Activated T-helper 1 cell treated with anti-CD3 and anti-CD28 coated beads, Interleukin-12 subunit alpha, Interleukin-12 subunit beta, Interleukin-2, Interleukin-4 antibody, amounts not matched to agents 30 ng/mL and 10 ng/mL and 1 ng/mL, durations not matched to agents 14 hours and 24 hours and 36 hours (primary cell): ENCODE results near the gene EYS. TPM values are rescaled to one million over a fixed set of nuclear protein-coding genes. Genes with fewer than 3 reads are reported as not detected.

ENCODE experiments used
- DNase-seq: peaks from one replicate; pipeline ENCODE4 v3.0.0; 2021; ENCODE audit warnings: low spot score
- H3K27ac Mint-ChIP-seq: one replicate; pipeline ENCODE4 v1.8.0; 2021; ENCODE audit warnings: mild to moderate bottlenecking, mixed read lengths
- H3K27me3 Mint-ChIP-seq: one replicate; pipeline ENCODE4 v1.8.0; 2022; ENCODE audit warnings: mild to moderate bottlenecking, moderate library complexity, mixed read lengths; ENCODE audit not compliant: insufficient read depth
- H3K36me3 Mint-ChIP-seq: one replicate; pipeline ENCODE4 v1.8.0; 2021; ENCODE audit warnings: low read depth, mixed read lengths
- H3K4me1 Mint-ChIP-seq: one replicate; pipeline ENCODE4 v1.8.0; 2021; ENCODE audit warnings: low read depth, mixed read lengths
- H3K4me3 Mint-ChIP-seq: one replicate; pipeline ENCODE4 v1.8.0; 2021; ENCODE audit warnings: mild to moderate bottlenecking, moderate library complexity, mixed read lengths
- H3K9me3 Mint-ChIP-seq: one replicate; pipeline ENCODE4 v1.8.0; 2021; ENCODE audit warnings: mixed read lengths
- intact Hi-C: fragments of 100-400 bp; cut with micrococcal nuclease; formaldehyde crosslinking; loops from one replicate; pipeline ENCODE4 v1.15.1; 2024
- total RNA-seq: library from RNA; stranded (reverse); gene quantifications from 2 replicates; pipeline ENCODE4 v1.2.3, GENCODE V29; 2022

EYS gene
- total RNA-seq, 1 donor from 2014 or later = not detected

DNA sequence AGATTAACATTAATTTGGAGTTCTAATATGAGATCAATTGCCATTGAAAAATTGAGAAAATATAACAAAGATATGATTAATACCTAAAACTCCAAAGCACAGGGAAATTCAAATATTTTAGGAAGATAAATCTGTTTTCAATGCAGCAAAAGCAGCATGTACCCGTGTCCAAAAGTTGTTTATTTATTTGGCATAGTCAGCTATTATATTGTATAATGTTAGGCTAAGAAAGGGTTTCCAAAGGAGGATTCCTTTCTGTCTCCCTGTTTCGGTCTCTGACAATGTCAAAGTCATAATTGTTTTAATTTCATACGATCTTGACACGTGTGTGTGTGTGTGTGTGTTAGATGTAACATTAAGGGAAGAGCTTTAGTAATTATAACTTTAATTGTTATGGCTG lies 914.5 kb downstream of the EYS start:
- no peaks in the 10 kb centered on the region for H3K9me3 Mint-ChIP-seq
- H3K27me3 Mint-ChIP-seq = no peaks in the 10 kb centered on the region
- intact Hi-C loops = no loop called here
- H3K4me3 Mint-ChIP-seq = no peak overlapping the region
- H3K4me1 Mint-ChIP-seq = no peaks in the 10 kb centered on the region
- H3K36me3 Mint-ChIP-seq = no peaks in the 10 kb centered on the region
- no peak overlapping the region for H3K27ac Mint-ChIP-seq
- no peak for DNase-seq

- no peaks in the 10 kb centered on the region for H3K9me3 Mint-ChIP-seq
- intact Hi-C loops = no loop called here
- no peak overlapping the region for H3K4me3 Mint-ChIP-seq
- H3K27ac Mint-ChIP-seq = no peak overlapping the region
- H3K27me3 Mint-ChIP-seq = no peaks in the 10 kb centered on the region
- no peaks in the 10 kb centered on the region for H3K36me3 Mint-ChIP-seq
- no peaks in the 10 kb centered on the region for H3K4me1 Mint-ChIP-seq
- DNase-seq = no peak
These were observed 917.5 kb downstream of the EYS start for GRCh38 chr6:64789476-64789875.

DNA sequence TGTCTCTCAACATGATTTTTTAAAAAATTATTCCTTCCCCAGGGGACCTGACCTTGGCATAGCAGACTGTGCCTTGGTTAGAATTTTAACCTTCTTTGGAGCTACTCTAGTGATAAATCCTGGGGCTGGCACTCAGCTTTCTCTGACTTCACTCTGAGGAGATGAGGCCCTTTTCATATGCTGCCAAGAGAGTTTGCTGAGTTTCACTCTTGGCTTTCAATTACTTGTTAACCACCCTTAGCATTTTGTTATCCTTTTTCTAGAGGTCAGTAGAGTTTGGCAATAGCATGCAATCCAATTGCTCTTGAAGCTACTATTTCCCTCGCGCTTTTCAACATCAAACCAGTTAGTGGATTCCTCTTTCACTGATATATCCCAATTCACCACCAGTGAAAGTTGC lies 920.3 kb downstream of the EYS start:
- no peaks in the 10 kb centered on the region for H3K36me3 Mint-ChIP-seq
- H3K27ac Mint-ChIP-seq = no peak overlapping the region
- no peaks in the 10 kb centered on the region for H3K4me1 Mint-ChIP-seq
- DNase-seq = no peak
- no peaks in the 10 kb centered on the region for H3K9me3 Mint-ChIP-seq
- H3K27me3 Mint-ChIP-seq = no peaks in the 10 kb centered on the region
- intact Hi-C loops = no loop called here
- H3K4me3 Mint-ChIP-seq = no peak overlapping the region

DNA sequence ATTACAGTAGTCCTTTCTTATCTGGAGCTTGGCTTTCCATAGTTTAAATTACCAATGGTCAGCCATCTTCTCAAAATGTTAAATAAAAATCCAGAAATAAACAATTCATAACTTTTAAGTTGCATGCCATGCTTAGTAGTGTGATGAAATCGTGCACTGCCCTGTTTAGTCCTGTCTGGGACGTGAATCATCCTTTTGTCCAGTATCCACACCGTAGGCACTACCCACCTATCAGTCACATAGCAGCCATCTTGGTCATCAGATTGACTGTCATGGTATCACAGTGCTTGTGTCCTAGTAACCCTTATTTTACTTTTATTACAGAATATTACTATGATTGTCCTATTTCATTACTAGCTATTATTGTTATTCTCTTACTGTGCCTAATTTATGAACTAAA lies 924.1 kb downstream of the EYS start:
- H3K27ac Mint-ChIP-seq = no peak overlapping the region
- no peak overlapping the region for H3K4me3 Mint-ChIP-seq
- DNase-seq = no peak
- no peaks in the 10 kb centered on the region for H3K27me3 Mint-ChIP-seq
- intact Hi-C loops = no loop called here
- no peaks in the 10 kb centered on the region for H3K4me1 Mint-ChIP-seq
- no peaks in the 10 kb centered on the region for H3K36me3 Mint-ChIP-seq
- H3K9me3 Mint-ChIP-seq = no peaks in the 10 kb centered on the region

DNA sequence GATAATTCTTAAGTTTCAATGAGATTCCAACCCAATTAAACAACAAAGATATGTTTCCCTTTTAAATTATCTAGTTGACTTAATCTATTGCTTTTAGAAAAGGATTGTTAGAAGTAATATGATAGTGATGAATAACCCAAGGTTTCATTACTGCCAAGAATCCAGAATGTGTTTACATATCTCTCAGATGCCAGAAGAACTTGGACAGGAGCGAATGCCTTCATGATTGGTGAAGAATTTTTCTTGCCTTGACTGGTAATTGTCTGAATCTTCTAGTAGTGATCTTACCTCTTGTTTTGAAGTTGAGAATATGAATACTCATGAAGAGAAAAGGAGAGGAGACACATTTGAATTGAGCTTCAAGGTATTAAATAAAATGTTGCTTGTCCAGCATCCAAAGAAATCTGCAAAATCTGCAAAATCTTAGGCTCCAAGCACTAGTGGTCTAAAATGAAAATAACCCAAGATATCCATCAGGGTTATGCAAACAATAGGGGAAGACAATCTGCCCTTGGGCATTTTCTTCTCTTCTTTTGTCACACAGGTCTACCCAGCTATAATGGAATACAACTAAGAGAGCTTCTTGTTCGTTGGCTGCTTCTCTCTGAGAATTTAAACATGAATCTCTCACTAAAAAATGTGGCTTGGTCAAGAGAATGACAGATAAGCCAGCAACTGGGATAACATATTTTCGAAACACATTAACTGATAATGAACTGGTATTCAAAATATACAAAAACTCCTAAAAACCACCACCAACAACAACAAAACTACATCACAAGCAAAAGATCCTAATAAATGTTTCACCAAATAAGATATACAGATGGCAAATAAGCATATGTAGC lies 928.9 kb downstream of the EYS start:
- DNase-seq = no peak

DNA sequence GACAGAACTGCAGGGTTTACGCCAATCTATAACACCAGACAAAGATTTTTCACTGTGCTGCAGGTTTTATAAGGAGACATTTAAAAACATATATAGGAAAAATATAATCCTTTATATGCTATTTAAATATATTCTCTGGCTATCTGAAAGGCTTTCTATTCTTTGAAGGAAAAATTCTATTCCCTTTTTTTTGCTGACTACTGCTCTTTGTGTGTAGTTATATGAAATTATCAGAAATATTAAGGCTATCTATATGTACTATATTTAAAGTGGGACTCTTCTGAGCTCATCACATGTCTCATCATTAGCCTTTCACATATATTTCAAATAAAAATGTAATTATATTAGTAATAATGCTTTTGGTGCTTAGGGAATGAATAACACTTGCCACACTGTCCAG lies 930.7 kb downstream of the EYS start:
- intact Hi-C loops = no loop called here
- Mint-ChIP-seq H3K36me3 (no peaks in the 10 kb centered on the region), H3K9me3 (peaks cover 3% of the 10 kb centered on the region), H3K27me3 (no peaks in the 10 kb centered on the region), H3K4me1 (no peaks in the 10 kb centered on the region), H3K4me3 (no peak overlapping the region), H3K27ac (no peak overlapping the region)
- no peak for DNase-seq

More for the DNA sequence above, 928.9 kb downstream of the EYS start:
- no peaks in the 10 kb centered on the region for H3K36me3 Mint-ChIP-seq
- no peaks in the 10 kb centered on the region for H3K4me1 Mint-ChIP-seq
- no peaks in the 10 kb centered on the region for H3K27me3 Mint-ChIP-seq
- H3K9me3 Mint-ChIP-seq = no peaks in the 10 kb centered on the region
- intact Hi-C loops = no loop called here
- no peak overlapping the region for H3K27ac Mint-ChIP-seq
- H3K4me3 Mint-ChIP-seq = no peak overlapping the region

- H3K27ac Mint-ChIP-seq = no peak overlapping the region
- intact Hi-C loops = no loop called here
- no peak for DNase-seq
- no peaks in the 10 kb centered on the region for H3K4me1 Mint-ChIP-seq
- peaks cover 3% of the 10 kb centered on the region for H3K9me3 Mint-ChIP-seq
- H3K36me3 Mint-ChIP-seq = no peaks in the 10 kb centered on the region
- H3K4me3 Mint-ChIP-seq = no peak overlapping the region
- no peaks in the 10 kb centered on the region for H3K27me3 Mint-ChIP-seq
These were observed 932.1 kb downstream of the EYS start for GRCh38 chr6:64774881-64775280.

GRCh38 chr6:64750910-64751309 lies 956.1 kb downstream of the EYS start:
- Mint-ChIP-seq H3K9me3 (no peaks in the 10 kb centered on the region), H3K27me3 (no peaks in the 10 kb centered on the region), H3K36me3 (no peaks in the 10 kb centered on the region), H3K4me1 (no peaks in the 10 kb centered on the region), H3K27ac (no peak overlapping the region), H3K4me3 (no peak overlapping the region)
- no peak for DNase-seq
- intact Hi-C loops = no loop called here

DNA sequence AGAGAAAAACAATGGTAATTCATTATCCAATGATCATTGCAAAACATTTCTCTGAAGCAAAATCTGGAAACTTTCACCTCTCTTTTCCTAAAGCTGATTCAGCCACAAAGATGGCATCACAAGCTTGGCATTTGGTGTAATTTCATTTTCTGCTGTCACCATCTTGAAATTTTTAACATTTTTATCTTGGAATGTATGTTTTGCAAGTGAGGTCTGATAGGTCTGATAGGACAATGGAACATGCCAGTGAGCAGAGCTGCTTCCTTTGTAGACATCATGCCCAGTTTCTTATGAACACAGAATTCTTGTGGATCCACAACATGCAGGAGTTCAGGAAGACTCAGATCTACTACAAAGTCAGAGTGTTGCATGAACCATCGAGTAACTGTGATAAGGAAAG lies 969.6 kb downstream of the EYS start:
- Mint-ChIP-seq H3K4me1 (no peaks in the 10 kb centered on the region), H3K9me3 (peaks cover 3% of the 10 kb centered on the region), H3K4me3 (no peak overlapping the region), H3K27me3 (no peaks in the 10 kb centered on the region), H3K36me3 (no peaks in the 10 kb centered on the region), H3K27ac (no peak overlapping the region)
- DNase-seq = no peak
- intact Hi-C loops = no loop called here

GRCh38 chr6:64736421-64736950 lies 970.5 kb downstream of the EYS start:
- Mint-ChIP-seq H3K4me1 (no peaks in the 10 kb centered on the region), H3K27me3 (no peaks in the 10 kb centered on the region), H3K9me3 (peaks cover 1% of the 10 kb centered on the region), H3K27ac (no peak overlapping the region), H3K36me3 (no peaks in the 10 kb centered on the region), H3K4me3 (no peak overlapping the region)
- intact Hi-C loops = no loop called here
- no peak for DNase-seq

GRCh38 chr6:64733433-64733832 lies 973.6 kb downstream of the EYS start:
- Mint-ChIP-seq H3K9me3 (peaks cover 6% of the 10 kb centered on the region), H3K36me3 (no peaks in the 10 kb centered on the region), H3K4me1 (no peaks in the 10 kb centered on the region), H3K27me3 (no peaks in the 10 kb centered on the region), H3K27ac (no peak overlapping the region), H3K4me3 (no peak overlapping the region)
- no peak for DNase-seq
- intact Hi-C loops = no loop called here

GRCh38 chr6:64732888-64733287 lies 974.1 kb downstream of the EYS start:
- peaks cover 6% of the 10 kb centered on the region for H3K9me3 Mint-ChIP-seq
- H3K36me3 Mint-ChIP-seq = no peaks in the 10 kb centered on the region
- no peak for DNase-seq
- H3K27me3 Mint-ChIP-seq = no peaks in the 10 kb centered on the region
- no peak overlapping the region for H3K27ac Mint-ChIP-seq
- intact Hi-C loops = no loop called here
- H3K4me3 Mint-ChIP-seq = no peak overlapping the region
- H3K4me1 Mint-ChIP-seq = no peaks in the 10 kb centered on the region

DNA sequence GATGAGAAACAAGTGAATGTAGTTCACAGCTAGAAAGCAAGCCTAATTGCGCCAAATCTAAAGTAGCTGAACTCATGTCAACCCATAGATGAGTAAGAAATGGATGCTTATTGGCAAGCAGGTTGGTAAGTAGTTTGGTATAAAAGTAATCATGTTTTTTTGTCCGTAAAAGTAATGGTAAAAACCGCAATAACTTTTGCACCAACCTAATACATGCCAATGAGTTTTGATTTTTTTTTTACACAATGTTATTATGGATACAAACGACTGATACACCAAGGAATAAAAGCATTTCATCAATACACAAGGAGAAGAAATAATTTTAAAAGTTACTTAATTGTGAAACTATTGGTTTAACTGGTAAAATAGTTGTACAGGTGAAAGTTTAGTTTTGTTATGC lies 977.5 kb downstream of the EYS start:
- Mint-ChIP-seq H3K27ac (no peak overlapping the region), H3K36me3 (no peaks in the 10 kb centered on the region), H3K9me3 (peaks cover 6% of the 10 kb centered on the region), H3K4me1 (no peaks in the 10 kb centered on the region), H3K27me3 (no peaks in the 10 kb centered on the region), H3K4me3 (no peak overlapping the region)
- intact Hi-C loops = no loop called here
- no peak for DNase-seq

GRCh38 chr6:64727075-64727474 lies 980.0 kb downstream of the EYS start:
- DNase-seq = no peak
- H3K4me3 Mint-ChIP-seq = no peak overlapping the region
- no peaks in the 10 kb centered on the region for H3K4me1 Mint-ChIP-seq
- intact Hi-C loops = no loop called here
- H3K27ac Mint-ChIP-seq = no peak overlapping the region
- H3K9me3 Mint-ChIP-seq = peaks cover 6% of the 10 kb centered on the region
- H3K36me3 Mint-ChIP-seq = no peaks in the 10 kb centered on the region
- H3K27me3 Mint-ChIP-seq = no peaks in the 10 kb centered on the region
